ENCODE data around the gene KCNC3.
A peak's percentile ranks its signal among the peaks of the same experiment; 100 is the strongest.

Gene KCNC3

GRCh38 chr19:50329146-50329925 is at the start of gene KCNC3:
Gene KCNC3, minus strand, starts transcription at chr19:50329377. Its CDS starts 295 bp downstream, at chr19:50329082.
- DNase-seq (ENCODE audit: low read depth in 2 of 2) = peak; percentile 87 to 98

GRCh38 chr19:50378863-50379236 is 49.7 kb upstream of the KCNC3 start:
- DNase-seq (ENCODE audit: low read depth in 2 of 2) = no peak

- no peak for DNase-seq (ENCODE audit: low read depth in 2 of 2)
Measured at GRCh38 chr19:50378169-50378862, 49.1 kb upstream of the KCNC3 start.

- DNase-seq (ENCODE audit: low read depth in 2 of 2) = no peak
Measured at GRCh38 chr19:50377517-50377916, 48.3 kb upstream of the KCNC3 start.

GRCh38 chr19:50377051-50377461 is 47.9 kb upstream of the KCNC3 start:
- no peak for DNase-seq (ENCODE audit: low read depth in 2 of 2)

- peak; percentile 86 to 91 for DNase-seq (ENCODE audit: low read depth in 2 of 2)
Measured at GRCh38 chr19:50376166-50377050, 47.2 kb upstream of the KCNC3 start, which contains the start of gene NR1H2. Gene NR1H2, plus strand, starts transcription at chr19:50376457. Its CDS starts 1,149 bp downstream, at chr19:50377606.

- DNase-seq (ENCODE audit: low read depth in 2 of 2) = no peak
Measured at GRCh38 chr19:50371914-50372475, 42.8 kb upstream of the KCNC3 start.

- peak; percentile 71 to 77 for DNase-seq (ENCODE audit: low read depth in 2 of 2)
Measured at GRCh38 chr19:50368649-50369570, 39.7 kb upstream of the KCNC3 start.

- DNase-seq (ENCODE audit: low read depth in 2 of 2) = no peak
Measured at GRCh38 chr19:50365434-50366306, 36.5 kb upstream of the KCNC3 start, which contains the start of gene NAPSA. Gene NAPSA, minus strand, starts transcription at chr19:50365639. Its CDS starts 18 bp downstream, at chr19:50365621.

- no peak for DNase-seq (ENCODE audit: low read depth in 2 of 2)
Measured at GRCh38 chr19:50362656-50363424, 33.7 kb upstream of the KCNC3 start.

- DNase-seq (ENCODE audit: low read depth in 2 of 2) = no peak
Measured at GRCh38 chr19:50362030-50362412, 32.8 kb upstream of the KCNC3 start.

- no peak for DNase-seq (ENCODE audit: low read depth in 2 of 2)
Measured at GRCh38 chr19:50361290-50362029, 32.3 kb upstream of the KCNC3 start.

GRCh38 chr19:50359328-50359818 is 30.2 kb upstream of the KCNC3 start:
- no peak for DNase-seq (ENCODE audit: low read depth in 2 of 2)

GRCh38 chr19:50358483-50359327 is 29.5 kb upstream of the KCNC3 start:
- peak; percentile 61 to 62 for DNase-seq (ENCODE audit: low read depth in 2 of 2)

- DNase-seq (ENCODE audit: low read depth in 2 of 2) = peak; percentile 80 to 81
Measured at GRCh38 chr19:50357178-50358100, 28.3 kb upstream of the KCNC3 start.

- DNase-seq (ENCODE audit: low read depth in 2 of 2) = no peak
Measured at GRCh38 chr19:50356691-50357177, 27.6 kb upstream of the KCNC3 start.

All from activated CD4-positive, alpha-beta T cell treated with anti-CD3 and anti-CD28 coated beads for 24 hours (primary cell).